ENCODE data around the gene ANTXR2. TPM values are rescaled to one million over a fixed set of nuclear protein-coding genes. Genes with fewer than 3 reads are reported as not detected.

ANTXR2 gene
- total RNA-seq, 2 donors from 2014 or later = 13.6 to 16.4 TPM

- Histone ChIP-seq H3K4me3 (ENCODE audit: low read length) (no peak overlapping the region), H3K4me1 (ENCODE audit: control insufficient read depth, insufficient read depth, low read length) (no peaks in the 10 kb centered on the region), H3K9me3 (ENCODE audit: control insufficient read depth, low read length) (peaks cover 8% of the 10 kb centered on the region), H3K27ac (ENCODE audit: low read depth, low read length) (no peak overlapping the region), H3K27me3 (ENCODE audit: control insufficient read depth, insufficient read depth, low read length, poor library complexity, severe bottlenecking) (no peaks in the 10 kb centered on the region), H3K9ac (ENCODE audit: extremely low read depth, low read length, poor library complexity, severe bottlenecking) (no peak overlapping the region), H3K36me3 (ENCODE audit: control insufficient read depth, insufficient read depth, low read length) (no peaks in the 10 kb centered on the region)
- Mint-ChIP-seq H3K4me1 (no peaks in the 10 kb centered on the region), H3K9me3 (peaks cover 6% of the 10 kb centered on the region), H3K27ac (no peak overlapping the region), H3K4me3 (no peak overlapping the region), H3K27me3 (ENCODE audit: insufficient read depth) (peaks cover 1% of the 10 kb centered on the region), H3K36me3 (ENCODE audit: low read depth) (no peaks in the 10 kb centered on the region)
- WGBS, 2 experiments (ENCODE audit: insufficient coverage in 1 of 2, insufficient read length in 1 of 2) = 98% methylated on average over 3 of the region's 3 CpGs; no CpG with 5 or more reads in 1 of the 2 experiments
- TF ChIP-seq, protein P1, sequence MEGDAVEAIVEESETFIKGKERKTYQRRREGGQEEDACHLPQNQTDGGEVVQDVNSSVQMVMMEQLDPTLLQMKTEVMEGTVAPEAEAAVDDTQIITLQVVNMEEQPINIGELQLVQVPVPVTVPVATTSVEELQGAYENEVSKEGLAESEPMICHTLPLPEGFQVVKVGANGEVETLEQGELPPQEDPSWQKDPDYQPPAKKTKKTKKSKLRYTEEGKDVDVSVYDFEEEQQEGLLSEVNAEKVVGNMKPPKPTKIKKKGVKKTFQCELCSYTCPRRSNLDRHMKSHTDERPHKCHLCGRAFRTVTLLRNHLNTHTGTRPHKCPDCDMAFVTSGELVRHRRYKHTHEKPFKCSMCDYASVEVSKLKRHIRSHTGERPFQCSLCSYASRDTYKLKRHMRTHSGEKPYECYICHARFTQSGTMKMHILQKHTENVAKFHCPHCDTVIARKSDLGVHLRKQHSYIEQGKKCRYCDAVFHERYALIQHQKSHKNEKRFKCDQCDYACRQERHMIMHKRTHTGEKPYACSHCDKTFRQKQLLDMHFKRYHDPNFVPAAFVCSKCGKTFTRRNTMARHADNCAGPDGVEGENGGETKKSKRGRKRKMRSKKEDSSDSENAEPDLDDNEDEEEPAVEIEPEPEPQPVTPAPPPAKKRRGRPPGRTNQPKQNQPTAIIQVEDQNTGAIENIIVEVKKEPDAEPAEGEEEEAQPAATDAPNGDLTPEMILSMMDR (conservative IDR thresholded peaks at IDR 0.05) = no peak
- DNase-seq = no peak
These were observed 39.2 kb upstream of the ANTXR2 start for GRCh38 chr4:80112236-80112635.

- Mint-ChIP-seq H3K4me3 (no peak overlapping the region), H3K4me1 (no peaks in the 10 kb centered on the region), H3K36me3 (ENCODE audit: low read depth) (no peaks in the 10 kb centered on the region), H3K27ac (no peak overlapping the region), H3K9me3 (peaks cover 8% of the 10 kb centered on the region), H3K27me3 (ENCODE audit: insufficient read depth) (peaks cover 1% of the 10 kb centered on the region)
- H3K36me3 ChIP-seq (ENCODE audit: control insufficient read depth, insufficient read depth, low read length) = no peaks in the 10 kb centered on the region
- H3K4me3 ChIP-seq (ENCODE audit: low read length) = no peak overlapping the region
- no peaks in the 10 kb centered on the region for H3K4me1 ChIP-seq (ENCODE audit: control insufficient read depth, insufficient read depth, low read length)
- no peak overlapping the region for H3K9ac ChIP-seq (ENCODE audit: extremely low read depth, low read length, poor library complexity, severe bottlenecking)
- no peak overlapping the region for H3K27ac ChIP-seq (ENCODE audit: low read depth, low read length)
- no peaks in the 10 kb centered on the region for H3K27me3 ChIP-seq (ENCODE audit: control insufficient read depth, insufficient read depth, low read length, poor library complexity, severe bottlenecking)
- TF ChIP-seq, protein P1 (conservative IDR thresholded peaks at IDR 0.05) = no peak
- DNase-seq = no peak
- peaks cover 13% of the 10 kb centered on the region for H3K9me3 ChIP-seq (ENCODE audit: control insufficient read depth, low read length)
These were observed 38.2 kb upstream of the ANTXR2 start for GRCh38 chr4:80111276-80111675.

DNA sequence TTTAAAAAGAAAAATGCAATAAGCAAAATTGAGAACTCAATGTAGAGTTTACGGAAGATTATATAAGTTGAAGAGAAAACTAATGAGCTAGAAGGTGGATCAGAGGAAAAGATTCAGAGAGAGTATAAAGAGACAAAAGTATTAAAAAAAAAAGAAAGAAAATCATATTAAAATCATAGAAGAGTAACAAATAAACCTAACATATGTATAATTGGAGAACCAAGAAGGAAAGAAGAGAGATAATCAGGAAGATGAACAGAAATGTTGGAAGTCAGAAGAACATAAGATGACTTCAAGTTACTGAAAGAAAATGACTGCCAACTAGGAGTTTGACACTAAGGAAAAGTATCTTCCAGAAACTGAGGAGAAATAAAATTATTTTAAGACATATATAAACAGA, 34.3 kb upstream of the ANTXR2 start:
- no peak overlapping the region for H3K4me3 Mint-ChIP-seq
- no peaks in the 10 kb centered on the region for H3K36me3 ChIP-seq (ENCODE audit: control insufficient read depth, insufficient read depth, low read length)
- H3K9ac ChIP-seq (ENCODE audit: extremely low read depth, low read length, poor library complexity, severe bottlenecking) = no peak overlapping the region
- no peaks in the 10 kb centered on the region for H3K4me1 ChIP-seq (ENCODE audit: control insufficient read depth, insufficient read depth, low read length)
- peaks cover 8% of the 10 kb centered on the region for H3K9me3 Mint-ChIP-seq
- DNase-seq = no peak
- no peak overlapping the region for H3K27ac ChIP-seq (ENCODE audit: low read depth, low read length)
- no peak overlapping the region for H3K4me3 ChIP-seq (ENCODE audit: low read length)
- 100% methylated on average over 1 of the region's 1 CpG; no CpG with 5 or more reads in 1 of the 2 experiments for WGBS, 2 experiments (ENCODE audit: insufficient coverage in 1 of 2, insufficient read length in 1 of 2)
- no peaks in the 10 kb centered on the region for H3K27me3 Mint-ChIP-seq (ENCODE audit: insufficient read depth)
- H3K27me3 ChIP-seq (ENCODE audit: control insufficient read depth, insufficient read depth, low read length, poor library complexity, severe bottlenecking) = no peaks in the 10 kb centered on the region
- H3K9me3 ChIP-seq (ENCODE audit: control insufficient read depth, low read length) = peaks cover 13% of the 10 kb centered on the region
- H3K27ac Mint-ChIP-seq = no peak overlapping the region
- TF ChIP-seq, protein P1 (conservative IDR thresholded peaks at IDR 0.05) = no peak
- H3K4me1 Mint-ChIP-seq = no peaks in the 10 kb centered on the region
- no peaks in the 10 kb centered on the region for H3K36me3 Mint-ChIP-seq (ENCODE audit: low read depth)

Measured in endodermal cell (in vitro differentiated cells).